Mammary epithelial cell (primary cell): ENCODE measurements around the gene CPNE5.

ENCODE experiments used
- EZH2 ChIP-seq: IDR thresholded peaks from 2 replicates; pipeline ENCODE4 v1.6.1; 2012; ENCODE audit warnings: low read length, inconsistent platforms, borderline replicate concordance
- TF ChIP-seq, protein P1 (sequence below), 2 donors: IDR thresholded peaks in 1 of 2; conservative IDR thresholded peaks in 1 of 2; 2 replicates each; pipeline ENCODE4 v1.5.1; 2011 to 2012; ENCODE audit warnings: inconsistent platforms in 2 of 2, low read length in 2 of 2, mild to moderate bottlenecking in 2 of 2, control low read depth in 1 of 2, low read depth in 1 of 2; ENCODE audit not compliant: insufficient read depth in 1 of 2; ENCODE audit errors: extremely low read depth in 1 of 2

DNA sequence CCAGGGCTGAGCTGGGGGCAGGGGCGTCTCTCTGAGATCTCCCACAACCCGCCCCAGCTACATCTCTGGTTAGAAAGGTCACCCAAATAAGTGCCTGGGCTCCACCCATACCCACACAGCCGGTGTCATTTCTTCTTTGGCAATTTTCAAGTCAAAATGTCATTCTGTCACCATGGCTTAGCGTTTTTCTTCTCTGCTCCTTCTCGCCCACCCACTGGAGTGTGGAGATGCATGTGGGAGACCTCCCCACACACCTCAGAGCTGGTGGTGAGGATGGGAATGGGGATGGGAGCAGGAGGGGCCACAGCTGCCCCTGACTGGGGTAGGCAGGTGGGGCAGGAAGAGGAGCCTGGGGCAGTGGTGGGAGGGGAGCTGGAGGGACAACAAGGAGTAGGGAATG lies 63.1 kb downstream of the CPNE5 start:
- TF ChIP-seq, protein P1, sequence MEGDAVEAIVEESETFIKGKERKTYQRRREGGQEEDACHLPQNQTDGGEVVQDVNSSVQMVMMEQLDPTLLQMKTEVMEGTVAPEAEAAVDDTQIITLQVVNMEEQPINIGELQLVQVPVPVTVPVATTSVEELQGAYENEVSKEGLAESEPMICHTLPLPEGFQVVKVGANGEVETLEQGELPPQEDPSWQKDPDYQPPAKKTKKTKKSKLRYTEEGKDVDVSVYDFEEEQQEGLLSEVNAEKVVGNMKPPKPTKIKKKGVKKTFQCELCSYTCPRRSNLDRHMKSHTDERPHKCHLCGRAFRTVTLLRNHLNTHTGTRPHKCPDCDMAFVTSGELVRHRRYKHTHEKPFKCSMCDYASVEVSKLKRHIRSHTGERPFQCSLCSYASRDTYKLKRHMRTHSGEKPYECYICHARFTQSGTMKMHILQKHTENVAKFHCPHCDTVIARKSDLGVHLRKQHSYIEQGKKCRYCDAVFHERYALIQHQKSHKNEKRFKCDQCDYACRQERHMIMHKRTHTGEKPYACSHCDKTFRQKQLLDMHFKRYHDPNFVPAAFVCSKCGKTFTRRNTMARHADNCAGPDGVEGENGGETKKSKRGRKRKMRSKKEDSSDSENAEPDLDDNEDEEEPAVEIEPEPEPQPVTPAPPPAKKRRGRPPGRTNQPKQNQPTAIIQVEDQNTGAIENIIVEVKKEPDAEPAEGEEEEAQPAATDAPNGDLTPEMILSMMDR (conservative IDR thresholded peaks at IDR 0.05 in 1 of 2, IDR thresholded peaks at IDR 0.05 in 1 of 2; ENCODE audit: extremely low read depth in 1 of 2, insufficient read depth in 1 of 2, low read depth in 1 of 2, low read length in 2 of 2) = no peak
- no peak for TF ChIP-seq EZH2
